HG02623 (cell line): ENCODE results near the gene LIF.

Experiments used
- ATAC-seq: cut with Tn5 transposase; IDR thresholded peaks from one replicate; pipeline ENCODE4 v1.9.1; 2021; ENCODE audit warnings: moderate library complexity; ENCODE audit not compliant: unreplicated experiment

LIF gene

GRCh38 chr22:30245985-30246813 lies at the start of gene LIF:
LIF (minus strand) TSS chr22:30246759; CDS start chr22:30246695, 64 bp downstream.
- no peak for ATAC-seq

- no peak for ATAC-seq
Measured at GRCh38 chr22:30296324-30296723, 49.8 kb upstream of the LIF start.

- ATAC-seq = no peak
Measured at GRCh38 chr22:30295576-30295975, 49.0 kb upstream of the LIF start.

GRCh38 chr22:30294830-30295229 lies 48.3 kb upstream of the LIF start:
- ATAC-seq = no peak

GRCh38 chr22:30294066-30294465 lies 47.5 kb upstream of the LIF start:
- no peak for ATAC-seq

GRCh38 chr22:30293026-30293425 lies 46.5 kb upstream of the LIF start:
- ATAC-seq = no peak

GRCh38 chr22:30292069-30292970 lies 45.8 kb upstream of the LIF start:
- ATAC-seq = no peak

- no peak for ATAC-seq
Measured at GRCh38 chr22:30291058-30291892, 44.7 kb upstream of the LIF start.

- no peak for ATAC-seq
Measured at GRCh38 chr22:30290342-30291057, 43.9 kb upstream of the LIF start.

GRCh38 chr22:30289980-30290313 lies 43.4 kb upstream of the LIF start:
- ATAC-seq = no peak

- ATAC-seq = peak; percentile 72
Measured at GRCh38 chr22:30289141-30289979, 42.8 kb upstream of the LIF start, which contains the start of gene CASTOR1. CASTOR1 (minus strand) TSS chr22:30289505; CDS start chr22:30289497, 8 bp downstream.

GRCh38 chr22:30288419-30289140 lies 42.0 kb upstream of the LIF start:
- no peak for ATAC-seq

GRCh38 chr22:30287648-30288418 lies 41.3 kb upstream of the LIF start:
- no peak for ATAC-seq

- ATAC-seq = no peak
Measured at GRCh38 chr22:30286813-30287647, 40.5 kb upstream of the LIF start.

GRCh38 chr22:30286331-30286730 lies 39.8 kb upstream of the LIF start:
- ATAC-seq = no peak

GRCh38 chr22:30285846-30286200 lies 39.3 kb upstream of the LIF start:
- no peak for ATAC-seq

GRCh38 chr22:30285176-30285845 lies 38.8 kb upstream of the LIF start:
- no peak for ATAC-seq
